Thyroid gland (tissue), 4 donors: Measurements from ENCODE around the gene FLOT2.

Source experiments
- CTCF ChIP-seq, 6 experiments: fragments of 200-600 bp in 3 of 6; fragments of 450-650 bp in 3 of 6; sonication (generic) in 3 of 6; IDR thresholded peaks; one replicate each; pipeline ENCODE4 v1.5.1; 2016 to 2019; ENCODE audit warnings: antibody characterized with exemption in 6 of 6, mild to moderate bottlenecking in 2 of 6, inconsistent platforms in 1 of 6, moderate library complexity in 1 of 6
- POLR2A ChIP-seq, 2 donors: fragments of 450-650 bp; IDR thresholded peaks; one replicate each; pipeline ENCODE4 v1.6.1; 2017; ENCODE audit warnings: antibody characterized with exemption in 2 of 2, mild to moderate bottlenecking in 2 of 2, moderate library complexity in 1 of 2

- no peak for TF ChIP-seq CTCF (IDR thresholded peaks at IDR 0.05)
- no peak for TF ChIP-seq POLR2A (IDR thresholded peaks at IDR 0.05)
These were observed 13.4 kb downstream of the FLOT2 start for GRCh38 chr17:28883967-28884702.
